Stimulated activated CD4-positive, alpha-beta T cell treated with anti-CD3 and anti-CD28 coated beads, Interleukin-1b, Interleukin-23, amount 100 ng/mL, for 24 hours (primary cell): ENCODE data around the gene RAVER1.
"Not testable (repeated sequence)": the region's sequence is repeated elsewhere in the genome, so short reads cannot be mapped to it uniquely, and the experiment has no call there.

Experiments used
- DNase-seq, 4 experiments: peaks; one replicate each; pipeline ENCODE4 v3.0.0-alpha.2; 2020; ENCODE audit warnings: low read depth in 4 of 4, low spot score in 1 of 4

The RAVER1 gene, protein sequence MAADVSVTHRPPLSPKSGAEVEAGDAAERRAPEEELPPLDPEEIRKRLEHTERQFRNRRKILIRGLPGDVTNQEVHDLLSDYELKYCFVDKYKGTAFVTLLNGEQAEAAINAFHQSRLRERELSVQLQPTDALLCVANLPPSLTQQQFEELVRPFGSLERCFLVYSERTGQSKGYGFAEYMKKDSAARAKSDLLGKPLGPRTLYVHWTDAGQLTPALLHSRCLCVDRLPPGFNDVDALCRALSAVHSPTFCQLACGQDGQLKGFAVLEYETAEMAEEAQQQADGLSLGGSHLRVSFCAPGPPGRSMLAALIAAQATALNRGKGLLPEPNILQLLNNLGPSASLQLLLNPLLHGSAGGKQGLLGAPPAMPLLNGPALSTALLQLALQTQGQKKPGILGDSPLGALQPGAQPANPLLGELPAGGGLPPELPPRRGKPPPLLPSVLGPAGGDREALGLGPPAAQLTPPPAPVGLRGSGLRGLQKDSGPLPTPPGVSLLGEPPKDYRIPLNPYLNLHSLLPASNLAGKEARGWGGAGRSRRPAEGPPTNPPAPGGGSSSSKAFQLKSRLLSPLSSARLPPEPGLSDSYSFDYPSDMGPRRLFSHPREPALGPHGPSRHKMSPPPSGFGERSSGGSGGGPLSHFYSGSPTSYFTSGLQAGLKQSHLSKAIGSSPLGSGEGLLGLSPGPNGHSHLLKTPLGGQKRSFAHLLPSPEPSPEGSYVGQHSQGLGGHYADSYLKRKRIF

DNA sequence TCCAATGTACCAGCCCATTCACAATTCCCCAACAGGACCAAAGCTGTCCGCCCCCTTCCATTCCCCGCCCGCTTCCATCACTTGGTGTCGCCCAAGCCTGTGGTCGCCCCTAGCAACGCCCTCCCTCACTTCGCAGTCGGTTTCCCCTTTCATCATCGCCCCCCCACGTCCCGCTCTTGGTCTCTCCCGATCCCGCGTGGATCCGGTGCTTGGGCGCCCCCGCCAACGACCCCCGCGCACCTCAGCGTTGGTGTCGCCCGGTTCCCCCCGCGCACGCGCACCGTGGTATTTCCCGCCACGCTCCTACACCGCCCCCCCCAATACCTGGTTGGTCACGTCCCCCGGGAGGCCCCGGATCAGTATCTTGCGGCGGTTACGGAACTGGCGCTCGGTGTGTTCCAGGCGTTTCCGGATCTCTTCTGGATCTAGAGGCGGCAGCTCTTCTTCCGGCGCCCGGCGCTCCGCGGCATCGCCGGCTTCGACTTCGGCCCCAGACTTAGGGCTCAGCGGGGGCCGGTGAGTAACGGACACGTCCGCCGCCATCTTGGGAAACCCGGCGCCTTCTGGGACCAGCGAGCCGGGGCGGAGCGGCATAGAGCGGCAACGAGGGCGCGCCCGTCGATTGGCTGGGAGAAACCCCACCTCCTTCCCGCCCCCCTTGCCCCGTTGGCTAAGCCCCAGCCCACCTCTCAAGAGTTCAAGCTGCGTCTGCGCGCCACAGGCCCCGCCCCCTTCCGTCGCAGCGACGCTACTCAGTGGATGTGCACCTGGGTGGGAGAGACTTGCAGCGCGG, at the start of gene RAVER1:
Gene RAVER1, minus strand, starts transcription at position 565 of the 793 bp plus-strand sequence. Its CDS starts 22 bp downstream, at position 543.
- peak; percentile 86 to 99 (median 95) for DNase-seq

DNA sequence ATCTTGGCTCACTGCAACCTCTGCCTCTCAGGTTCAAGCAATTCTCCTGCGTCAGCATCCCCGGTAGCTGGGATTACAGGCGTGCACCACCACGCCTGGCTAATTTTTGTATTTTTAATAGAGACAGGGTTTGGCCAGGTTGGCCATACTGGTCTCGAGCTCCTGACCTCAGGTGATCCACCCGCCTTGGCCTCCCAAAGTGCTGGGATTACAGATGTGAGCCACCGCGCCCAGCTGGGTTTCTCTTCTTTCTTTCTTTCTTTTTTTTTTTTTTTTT, 49.8 kb upstream of the RAVER1 start:
- not testable (repeated sequence) for DNase-seq

DNA sequence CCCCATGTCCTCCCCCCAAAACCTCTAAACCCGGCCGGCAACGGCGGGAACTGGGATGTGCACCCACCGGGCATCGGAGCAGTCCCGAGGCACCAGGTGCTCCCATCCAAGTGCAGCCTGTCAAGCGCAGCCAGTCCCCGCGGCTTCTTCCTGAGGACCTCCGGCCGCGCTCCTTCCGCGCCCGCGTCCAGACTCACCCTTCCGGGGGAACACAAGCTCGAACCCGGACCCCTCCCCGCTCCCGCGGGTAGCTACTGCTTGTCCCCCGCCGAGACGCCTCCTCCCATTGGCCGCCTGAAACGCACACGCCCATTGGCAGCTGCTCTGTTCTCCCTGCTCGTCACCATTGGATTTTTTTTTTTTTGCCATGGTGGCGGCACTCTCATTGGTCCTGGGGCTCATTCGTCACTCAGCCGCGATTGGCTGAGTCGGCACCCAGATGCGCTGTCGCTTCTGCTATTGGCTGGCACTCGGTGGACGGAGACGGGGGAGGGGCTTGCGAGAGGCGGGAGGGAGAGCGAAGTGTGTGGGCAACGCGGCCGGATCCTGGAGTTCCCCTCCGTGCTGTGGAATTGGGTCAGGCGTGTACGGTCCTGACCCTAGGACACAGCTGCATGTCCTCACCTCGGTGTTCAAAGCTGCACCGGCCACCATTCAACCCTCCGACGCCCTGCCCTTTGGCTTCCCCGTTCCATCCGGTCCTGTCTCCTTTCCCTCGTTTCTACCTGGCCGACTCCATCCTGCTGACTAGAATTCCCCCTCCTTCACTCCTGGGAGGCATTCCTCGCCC, 47.2 kb upstream of the RAVER1 start, which contains the start of gene TYK2:
Gene TYK2, minus strand, starts transcription at position 260 of the 790 bp plus-strand sequence. CDS start 2,166 bp downstream, outside the sequence.
- DNase-seq = peak; percentile 86 to 96 (median 93)

DNA sequence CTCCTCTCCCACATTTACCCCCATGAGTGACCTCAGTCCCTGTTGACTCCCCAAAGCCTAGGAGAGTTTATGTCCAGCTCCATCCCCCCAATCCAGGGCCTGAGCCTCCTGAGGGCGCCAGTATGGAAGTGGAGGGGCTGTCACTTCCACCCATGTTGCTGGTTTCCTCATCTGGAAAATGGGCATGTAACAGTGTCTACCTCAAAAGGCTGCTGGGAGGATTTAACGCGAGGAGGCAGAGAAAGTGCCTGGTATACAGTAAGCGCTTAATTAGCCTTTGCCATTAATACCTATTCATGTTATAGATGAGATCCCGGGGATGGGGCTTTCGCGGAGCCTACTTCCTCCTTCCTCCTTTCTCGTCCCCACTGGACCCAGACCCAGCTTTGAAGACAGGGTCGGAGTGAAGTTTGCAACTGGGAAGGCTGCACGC, 46.6 kb upstream of the RAVER1 start:
- DNase-seq = no peak

DNA sequence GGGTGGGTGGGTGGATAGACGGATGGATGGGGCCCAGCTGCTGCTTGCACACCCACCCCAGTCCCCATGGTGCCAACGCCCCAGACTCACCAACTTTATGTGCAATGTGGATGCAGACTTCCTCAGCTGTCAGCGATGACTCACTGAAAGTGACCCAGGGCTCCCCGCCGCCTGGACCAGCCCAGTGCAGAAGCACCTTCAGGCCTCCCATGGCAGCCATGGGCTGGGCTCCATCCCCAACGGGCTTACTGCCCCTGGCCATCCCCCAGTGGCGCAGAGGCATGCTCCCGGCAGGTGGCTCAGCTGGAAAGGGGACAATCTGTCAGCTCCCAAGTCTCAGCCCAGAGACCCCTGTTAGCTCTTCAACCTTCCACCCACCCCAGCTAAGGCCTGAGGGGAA, 44.8 kb upstream of the RAVER1 start:
- no peak for DNase-seq

DNA sequence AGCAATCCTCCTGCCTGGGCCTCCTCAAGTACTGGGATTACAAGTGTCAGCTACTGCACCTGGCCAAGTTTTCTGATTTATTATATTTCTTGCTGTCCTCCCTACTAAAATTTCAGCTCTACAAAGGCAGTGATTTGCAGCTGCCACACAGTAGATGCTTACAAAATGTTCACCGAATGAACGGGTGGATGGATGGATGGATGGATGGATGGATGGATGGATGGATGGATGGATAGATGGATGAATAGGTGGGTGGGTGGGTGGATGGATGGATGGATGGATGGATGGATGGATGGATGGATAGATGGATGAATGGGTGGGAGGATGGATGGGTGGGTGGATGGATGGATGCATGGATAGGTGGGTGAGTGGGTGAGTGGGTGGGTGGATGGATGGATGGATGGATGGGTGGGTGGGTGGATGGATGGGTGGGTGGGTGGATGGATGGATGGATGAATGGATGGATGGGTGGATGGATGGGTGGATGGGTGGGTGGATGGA, 43.9 kb upstream of the RAVER1 start:
- not testable (repeated sequence) for DNase-seq

DNA sequence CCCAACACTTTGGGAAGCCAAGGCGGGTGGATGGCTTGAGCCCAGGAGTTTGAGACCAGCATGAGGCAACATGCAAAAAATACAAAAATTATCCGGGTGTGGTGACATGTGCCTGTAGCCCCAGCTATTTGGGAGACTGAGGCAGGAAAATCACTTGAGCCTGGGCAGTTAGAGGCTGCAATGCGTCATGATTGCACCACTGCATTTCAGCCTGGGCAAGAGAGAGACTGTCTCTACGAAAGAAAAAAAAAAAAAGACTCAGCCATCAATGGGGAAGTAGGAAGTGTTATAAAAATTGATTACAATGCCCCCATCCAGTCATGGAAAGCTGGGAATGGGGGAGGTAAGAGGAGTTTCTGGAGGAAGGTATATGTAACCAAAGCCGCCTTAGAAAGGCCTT, 41.6 kb upstream of the RAVER1 start:
- DNase-seq = no peak

DNA sequence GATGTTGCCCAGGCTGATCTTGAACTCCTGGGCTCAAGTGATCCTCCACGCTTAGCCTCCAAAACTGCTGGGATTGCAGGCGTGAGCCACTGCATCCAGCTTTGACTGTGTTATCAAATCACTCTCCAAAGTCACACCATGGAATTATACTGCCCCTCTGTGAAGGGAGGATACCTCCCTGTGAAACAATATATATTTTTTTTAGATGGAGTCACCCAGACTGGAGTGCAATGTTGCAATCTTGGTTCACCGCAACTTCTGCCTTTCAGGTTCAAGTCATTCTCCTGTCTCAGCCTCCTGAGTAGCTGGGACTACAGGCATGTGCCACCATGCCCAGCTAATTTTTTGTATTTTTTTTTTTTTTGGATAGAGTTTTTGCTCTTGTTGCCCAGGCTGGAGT, 39.4 kb upstream of the RAVER1 start:
- no peak for DNase-seq

DNA sequence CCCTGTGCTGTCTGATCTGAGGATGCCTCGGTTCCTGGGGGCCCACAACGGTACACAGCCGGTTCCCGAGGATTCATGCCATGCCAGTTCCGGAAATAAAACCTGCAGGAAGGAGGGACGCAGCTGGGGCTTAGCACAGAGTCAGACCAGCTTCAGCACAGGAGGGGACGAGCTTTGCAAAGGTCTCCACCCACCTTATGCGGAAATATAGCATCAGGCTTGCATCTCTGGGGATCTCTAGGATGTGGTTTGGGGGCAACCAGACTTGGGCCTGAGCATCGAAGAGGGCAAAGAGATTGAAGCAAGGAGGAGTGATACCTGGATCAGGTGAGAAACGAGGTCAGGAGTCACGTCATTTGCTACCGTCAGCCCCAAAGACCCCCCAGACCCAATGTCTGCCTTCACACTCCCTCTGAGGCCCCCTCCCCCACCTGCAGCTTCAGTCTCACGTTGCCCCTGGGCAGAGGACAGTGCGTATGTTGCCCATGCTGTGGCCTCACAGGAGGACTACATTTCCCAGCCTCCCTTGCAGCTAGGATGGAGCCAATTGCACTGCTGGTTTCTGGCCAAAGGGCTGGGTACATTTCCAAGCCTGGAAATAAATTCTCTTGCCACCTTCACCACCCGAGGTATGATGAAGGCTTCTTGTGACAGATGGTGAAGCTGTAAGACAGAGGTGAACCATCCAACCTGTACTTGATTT, 34.9 kb upstream of the RAVER1 start:
- DNase-seq = no peak

DNA sequence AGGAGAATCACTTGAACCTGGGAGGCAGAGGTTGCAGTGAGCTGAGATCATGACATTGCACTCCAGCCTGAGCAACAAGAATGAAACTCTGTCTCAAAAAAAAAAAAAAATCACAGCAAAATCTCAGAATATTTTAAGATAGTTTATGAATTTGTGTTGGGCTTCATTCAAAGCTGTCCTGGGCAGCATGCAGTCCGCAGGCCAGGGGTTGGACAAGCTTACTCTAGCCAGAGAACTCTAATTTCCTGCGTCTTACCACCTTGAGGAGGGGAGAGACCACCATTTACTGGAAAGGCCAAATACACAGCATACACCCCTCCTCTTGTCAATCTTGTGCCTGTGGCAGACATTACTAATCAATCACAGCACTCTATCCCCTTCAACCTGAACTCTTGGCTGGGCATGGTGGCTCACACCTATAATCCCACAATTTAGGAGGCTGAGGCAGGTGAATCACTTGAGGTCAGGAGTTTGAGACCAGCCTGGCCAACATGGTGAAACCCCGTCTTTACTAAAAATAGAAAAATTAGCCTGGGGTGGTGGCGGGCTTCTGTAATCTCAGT, 33.7 kb upstream of the RAVER1 start:
- not testable (repeated sequence) for DNase-seq

DNA sequence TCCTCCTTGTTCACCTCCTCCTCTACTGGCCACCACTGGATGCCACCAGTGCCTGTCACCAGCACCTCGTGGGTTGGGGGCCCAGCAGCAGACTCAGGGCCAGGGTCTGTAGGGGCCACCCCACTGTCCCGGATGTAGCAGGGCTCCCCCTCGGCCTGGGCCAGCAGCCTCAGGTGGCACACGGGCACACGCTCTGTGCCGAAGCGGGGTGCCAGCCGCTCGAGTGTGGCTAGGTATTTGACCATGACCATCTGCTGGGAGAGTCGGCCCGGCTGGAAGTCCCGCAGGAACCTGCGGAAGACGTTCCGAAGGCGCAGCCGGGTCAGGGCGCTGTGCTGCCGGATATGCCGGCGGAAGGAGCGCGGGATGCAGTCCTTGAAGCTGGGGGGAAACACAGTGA, 32.2 kb upstream of the RAVER1 start:
- no peak for DNase-seq

DNA sequence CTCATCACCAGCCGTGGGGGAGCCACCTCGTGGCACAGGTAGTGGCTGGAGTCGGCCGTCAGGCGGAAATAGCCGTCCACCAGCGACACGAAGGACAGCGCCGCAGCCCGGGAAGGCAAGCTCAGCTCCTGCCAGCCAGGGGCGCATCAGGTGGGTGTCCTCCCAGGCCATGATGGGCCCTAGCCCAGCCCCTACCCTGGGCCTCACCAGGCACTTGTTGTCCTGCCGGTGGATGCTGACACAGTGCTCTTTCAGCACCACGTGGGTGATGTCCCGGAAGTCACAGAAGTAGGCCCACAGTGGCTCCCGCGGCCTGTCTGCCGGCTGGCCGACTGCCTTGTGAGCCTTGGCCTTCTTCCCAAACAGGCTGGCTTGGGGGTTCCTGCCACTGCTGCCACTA, 31.3 kb upstream of the RAVER1 start:
- DNase-seq = no peak

DNA sequence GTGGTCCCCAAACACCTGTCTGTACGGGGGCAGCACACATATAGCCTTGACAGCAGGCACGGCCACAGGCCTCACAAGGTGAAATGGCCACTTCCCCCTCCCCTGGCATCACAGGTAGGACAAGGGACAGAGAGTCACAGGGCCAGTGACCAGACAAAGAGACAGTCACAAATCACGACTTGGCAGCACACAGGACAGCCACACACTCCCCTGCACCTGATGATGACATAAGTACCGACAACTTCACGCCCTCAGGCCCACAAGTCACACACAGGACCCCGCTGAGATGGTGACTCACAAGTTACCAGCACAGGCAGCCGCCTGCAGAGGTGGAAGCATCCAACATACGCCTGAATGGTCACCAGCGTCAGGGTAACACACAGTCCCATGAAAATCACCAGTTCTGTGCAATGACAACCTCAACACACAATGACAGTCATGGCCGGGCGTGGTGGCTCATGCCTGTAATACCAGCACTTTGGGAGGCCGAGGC, 30.5 kb upstream of the RAVER1 start:
- no peak for DNase-seq

DNA sequence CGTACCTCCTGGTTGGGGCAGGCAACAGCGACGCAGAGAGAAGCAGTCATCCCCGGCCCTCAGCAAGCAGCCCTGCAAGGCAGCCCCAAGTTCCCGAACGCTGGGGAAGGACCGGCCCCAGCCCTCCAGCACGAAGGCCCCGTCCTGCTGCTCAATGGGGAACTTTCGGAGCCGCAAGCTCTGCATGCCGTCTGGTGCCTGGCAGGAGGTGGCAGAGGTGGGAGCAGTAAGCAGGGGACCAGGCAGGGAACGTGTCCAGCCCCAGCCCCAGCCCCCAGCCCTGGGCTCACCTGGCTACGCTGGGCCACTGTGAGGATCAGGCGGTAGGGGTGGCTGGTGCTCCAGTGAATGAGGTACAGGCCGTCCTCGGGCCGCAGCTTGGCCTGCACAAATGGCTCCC, 28.9 kb upstream of the RAVER1 start:
- DNase-seq = no peak

DNA sequence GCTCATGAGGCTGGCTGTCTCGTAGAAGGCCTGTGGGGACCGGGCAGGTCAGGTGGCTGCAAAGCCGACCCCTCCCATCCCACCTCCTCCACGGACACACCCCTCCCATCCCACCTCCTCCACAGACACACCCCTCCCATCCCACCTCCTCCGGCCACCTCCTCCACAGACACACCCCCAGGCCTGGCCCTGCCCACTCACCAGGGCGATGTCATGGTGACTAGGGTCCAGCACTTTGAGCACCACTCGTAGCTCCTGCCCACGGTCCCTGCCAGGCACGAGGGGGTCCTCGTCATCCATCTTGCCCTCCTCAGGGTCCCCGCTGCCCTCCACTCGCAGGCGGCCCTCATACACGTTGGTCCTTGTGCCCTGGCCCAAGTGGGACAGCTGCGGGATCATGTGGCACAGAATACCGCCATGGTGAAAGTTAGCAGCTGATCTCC, 28.3 kb upstream of the RAVER1 start:
- DNase-seq = no peak

DNA sequence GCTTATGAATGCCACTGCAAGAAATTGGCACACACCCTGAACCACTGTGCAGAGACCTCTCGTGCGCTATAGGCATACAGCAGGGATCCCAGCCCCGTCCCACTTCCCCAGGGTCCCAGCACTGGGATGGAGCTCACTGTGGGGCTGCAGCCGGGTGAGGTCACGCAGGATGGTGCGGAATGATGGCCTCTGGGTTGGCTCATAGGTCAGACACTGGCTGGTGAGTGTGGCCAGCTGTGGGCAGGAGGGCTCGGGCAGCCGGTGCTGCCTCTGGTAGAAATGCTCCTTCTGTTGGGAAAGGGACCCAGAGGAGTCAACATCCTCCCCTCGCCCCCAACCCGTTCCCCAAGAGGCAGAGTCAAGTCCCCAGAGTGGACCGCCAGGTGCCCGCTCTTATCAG, 23.1 kb upstream of the RAVER1 start:
- no peak for DNase-seq

DNA sequence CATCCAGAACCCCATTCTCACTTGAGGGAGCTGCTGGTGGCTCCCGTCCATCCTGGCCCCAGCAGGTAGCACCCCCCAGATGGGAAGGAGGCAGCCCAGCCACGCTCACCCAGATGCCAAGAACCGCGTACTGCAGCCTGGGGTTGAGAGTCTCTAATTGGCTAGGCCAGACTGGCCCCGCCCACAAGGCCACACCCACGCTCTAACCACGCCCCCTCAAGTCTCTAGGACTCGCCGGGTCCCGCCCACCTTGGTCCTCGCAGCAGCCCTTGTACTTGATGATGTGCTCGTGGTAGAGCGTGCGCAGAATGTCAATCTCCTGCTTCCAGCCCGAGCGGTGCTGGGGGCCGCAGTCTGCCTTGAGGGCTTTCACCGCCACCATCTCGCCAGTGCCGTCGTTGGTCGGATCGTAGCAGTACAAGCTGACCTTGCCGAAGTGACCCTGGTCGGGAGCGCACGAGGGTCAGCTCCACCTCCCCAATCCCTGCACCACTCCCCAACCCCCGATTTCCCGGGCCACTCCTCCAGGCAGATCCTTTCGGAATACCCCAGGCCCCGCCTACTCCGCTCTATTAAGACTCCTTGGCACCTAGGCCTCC, 20.6 kb upstream of the RAVER1 start:
- peak in 2 of 4 experiments; percentile 31 to 49 for DNase-seq

DNA sequence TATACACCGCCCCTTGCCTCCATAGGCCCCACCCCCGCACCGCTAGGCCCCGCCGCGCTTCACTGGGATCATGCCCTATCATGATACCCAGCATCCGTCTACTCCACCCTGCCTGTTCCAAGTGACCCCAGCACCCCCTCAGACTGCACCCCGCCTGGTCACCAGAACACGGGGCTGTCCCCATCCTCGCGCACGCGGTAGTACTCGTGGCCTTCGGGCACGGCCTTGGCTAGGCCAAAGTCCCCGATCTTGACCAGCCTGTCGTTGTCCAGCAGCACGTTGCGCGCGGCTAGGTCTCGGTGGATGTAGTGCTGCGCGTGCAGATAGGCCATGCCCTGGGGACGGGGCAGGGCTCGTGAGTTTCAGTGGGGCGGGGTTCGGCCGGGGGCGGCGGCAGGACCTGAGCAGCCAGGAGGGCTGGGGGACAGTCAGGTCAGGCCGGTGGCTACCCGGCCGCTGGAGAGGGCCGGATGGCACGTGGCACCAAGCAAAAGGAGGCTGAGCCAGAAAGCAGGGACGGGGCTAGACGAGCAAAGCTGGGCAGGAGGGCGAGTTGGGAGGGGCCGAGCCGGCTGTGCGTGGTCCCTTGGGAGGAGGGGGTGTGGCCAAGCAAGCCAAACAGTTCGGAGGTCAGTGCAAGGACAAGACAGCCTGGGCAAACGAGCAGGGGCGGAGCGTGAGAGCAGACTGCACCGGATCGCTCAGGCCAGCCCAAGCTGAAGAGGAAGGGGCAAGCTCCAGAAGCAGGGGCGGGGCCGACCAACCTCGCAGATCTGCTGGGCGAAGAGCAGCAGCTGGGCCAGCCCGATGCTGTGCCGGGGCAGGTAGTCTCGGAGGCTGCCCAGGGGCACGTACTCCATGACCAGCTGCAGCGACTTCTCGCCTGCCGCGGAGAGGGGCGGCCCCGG, 19.7 kb upstream of the RAVER1 start:
- DNase-seq = no peak
